AG09319 (cell line): Measurements from ENCODE around the gene EMSY.

Source experiments
- DNase-seq: peaks from one replicate; pipeline ENCODE4 v3.0.0-alpha.2; 2010; ENCODE audit warnings: low read depth; ENCODE audit errors: extremely low read depth
- CTCF ChIP-seq: IDR thresholded peaks from 2 replicates; pipeline ENCODE4 v1.5.1; 2011; ENCODE audit warnings: low read depth, mild to moderate bottlenecking, inconsistent platforms, low read length, moderate library complexity

Gene EMSY

GRCh38 chr11:76436020-76436419, 8.8 kb upstream of the EMSY start:
- no peak for TF ChIP-seq CTCF

GRCh38 chr11:76443268-76443980, 1.4 kb upstream of the EMSY start:
- no peak for TF ChIP-seq CTCF
- DNase-seq, result no peak

More at GRCh38 chr11:76436020-76436419, 8.8 kb upstream of the EMSY start:
- no peak for DNase-seq

- DNase-seq, result no peak
- TF ChIP-seq CTCF, result no peak
These were observed 794 bp upstream of the EMSY start for GRCh38 chr11:76444065-76444383.

GRCh38 chr11:76445121-76446084, 585 bp downstream of the EMSY start:
- DNase-seq, result peak; percentile 49
- no peak; the same call in none of the 2 replicates for TF ChIP-seq CTCF

GRCh38 chr11:76448506-76448905, 3.7 kb downstream of the EMSY start:
- DNase-seq, result no peak

GRCh38 chr11:76453248-76453647, 8.4 kb downstream of the EMSY start:
- no peak for TF ChIP-seq CTCF
- DNase-seq, result no peak

More at GRCh38 chr11:76448506-76448905, 3.7 kb downstream of the EMSY start:
- no peak for TF ChIP-seq CTCF

GRCh38 chr11:76455331-76455730, 10.5 kb downstream of the EMSY start:
- DNase-seq, result no peak

More at GRCh38 chr11:76455331-76455730, 10.5 kb downstream of the EMSY start:
- no peak for TF ChIP-seq CTCF
